NCI-H2107 treated with DMSO at 0.1 percent for 48 hours (cell line): ENCODE data around the gene ARL10.

Experiments used
- DNase-seq: peaks from one replicate; lab custom pipeline; 2025; ENCODE audit not compliant: unreplicated experiment; lab: John Stamatoyannopoulos, UW

ARL10 gene

GRCh38 chr5:176365351-176366231 is at the start of gene ARL10:
TSS of gene ARL10 (plus strand) at chr5:176365487. CDS start at chr5:176365564, 77 bp downstream.
- DNase-seq: no peak

- no peak for DNase-seq
These were observed 47.5 kb upstream of the ARL10 start for GRCh38 chr5:176317534-176318374.

GRCh38 chr5:176319827-176320554 is 45.3 kb upstream of the ARL10 start:
- DNase-seq: no peak

- DNase-seq: no peak
These were observed 44.7 kb upstream of the ARL10 start for GRCh38 chr5:176320577-176320976.

- DNase-seq: no peak
These were observed 31.1 kb upstream of the ARL10 start for GRCh38 chr5:176334031-176334770.

GRCh38 chr5:176337913-176338312 is 27.4 kb upstream of the ARL10 start:
- no peak for DNase-seq

GRCh38 chr5:176339304-176339703 is 26.0 kb upstream of the ARL10 start:
- no peak for DNase-seq

GRCh38 chr5:176341325-176342157 is 23.7 kb upstream of the ARL10 start:
- DNase-seq: no peak

- no peak for DNase-seq
These were observed 23.2 kb upstream of the ARL10 start for GRCh38 chr5:176342158-176342483.

- no peak for DNase-seq
These were observed 22.4 kb upstream of the ARL10 start for GRCh38 chr5:176342766-176343458.

- no peak for DNase-seq
These were observed 14.9 kb upstream of the ARL10 start for GRCh38 chr5:176350416-176350815.

- DNase-seq: no peak
These were observed 13.0 kb upstream of the ARL10 start for GRCh38 chr5:176352116-176352878.

GRCh38 chr5:176353533-176353932 is 11.8 kb upstream of the ARL10 start:
- DNase-seq: no peak

GRCh38 chr5:176355400-176356178 is 9.7 kb upstream of the ARL10 start:
- DNase-seq: no peak

- no peak for DNase-seq
These were observed 9.1 kb upstream of the ARL10 start for GRCh38 chr5:176356179-176356566.

GRCh38 chr5:176359658-176360057 is 5.6 kb upstream of the ARL10 start:
- no peak for DNase-seq

GRCh38 chr5:176360894-176361436 is 4.3 kb upstream of the ARL10 start:
- no peak for DNase-seq
